Heart right ventricle (tissue), 16 donors: ENCODE data around the gene SPRR3. TPM values are rescaled to one million over a fixed set of nuclear protein-coding genes. Genes with fewer than 3 reads are reported as not detected.

Source experiments
- ATAC-seq, 8 donors: fragments of 200-7000 bp; cut with Tn5 transposase; one replicate each; pipeline ENCODE4 v1.9.1; 2020; ENCODE audit warnings: mild to moderate bottlenecking in 8 of 8, moderate library complexity in 8 of 8, moderate number of reproducible peaks in 1 of 8
- DNase-seq, 2 donors: peaks; one replicate each; pipeline ENCODE4 v3.0.0-alpha.2; 2020
- H3K27ac ChIP-seq, 10 donors: fragments of 200-600 bp; sonication (generic) in 2 of 10; one replicate each; pipeline versions ENCODE4 v1.5.0 to v1.8.0; 2020 to 2022; ENCODE audit warnings: mild to moderate bottlenecking in 3 of 10
- H3K27me3 ChIP-seq, 7 donors: fragments of 200-600 bp; one replicate each; pipeline ENCODE4 v1.8.0; 2021 to 2022; ENCODE audit warnings: mild to moderate bottlenecking in 2 of 7
- H3K36me3 ChIP-seq, 9 donors: fragments of 200-600 bp; sonication (generic) in 1 of 9; one replicate each; pipeline versions ENCODE4 v1.5.0 to v1.8.0; 2020 to 2022; ENCODE audit warnings: mild to moderate bottlenecking in 2 of 9
- H3K4me1 ChIP-seq, 9 donors: fragments of 200-600 bp; sonication (generic) in 1 of 9; one replicate each; pipeline versions ENCODE4 v1.5.0 to v1.8.0; 2020 to 2022; ENCODE audit warnings: mild to moderate bottlenecking in 4 of 9
- H3K4me3 ChIP-seq, 10 donors: fragments of 200-600 bp; sonication (generic) in 2 of 10; one replicate each; pipeline versions ENCODE4 v1.5.0 to v1.8.0; 2020 to 2022; ENCODE audit warnings: mild to moderate bottlenecking in 7 of 10, moderate library complexity in 2 of 10
- H3K9me3 ChIP-seq, 11 donors: fragments of 200-600 bp in 10 of 11; sonication (generic) in 2 of 11; one replicate each; pipeline versions ENCODE4 v1.5.0 to v1.8.0; 2013 to 2022; ENCODE audit warnings: mild to moderate bottlenecking in 2 of 11, control low read depth in 1 of 11, moderate library complexity in 1 of 11
- CTCF ChIP-seq, 9 donors: fragments of 200-600 bp; sonication (generic) in 2 of 9; IDR thresholded peaks; one replicate each; pipeline versions ENCODE4 v1.5.0 to v1.8.0; 2021 to 2022; ENCODE audit warnings: antibody characterized with exemption in 9 of 9, mild to moderate bottlenecking in 5 of 9, moderate library complexity in 1 of 9
- whole genome bisulfite sequencing, 2 donors: extraction: QIAGEN DNeasy Blood & Tissue Kit; methylation state at CpG; one replicate each; pipeline ENCODE4 v1.1.7; 2013; ENCODE audit warnings: inconsistent platforms in 1 of 2; 5-methylcytosine and 5-hydroxymethylcytosine counted together
- intact Hi-C, 10 donors: fragments of 100-400 bp; cut with DNase I; formaldehyde crosslinking; loops; one replicate each; pipeline versions ENCODE4 v1.11.1 to v1.14.2; 2022
- polyA plus RNA-seq, 2 donors: library from polyadenylated mRNA; stranded (reverse); fragments of 200-250 nt; gene quantifications; one replicate each; pipeline ENCODE4 v1.2.3, GENCODE V29; 2013
- total RNA-seq, 10 donors: library from RNA; stranded (reverse); fragmentation: NEBNext Ultra II Directional in 3 of 10; extraction: Animal tissue kit (Norgen Biotek cat#: 25700) in 3 of 10; gene quantifications; one replicate each; pipeline versions ENCODE4 v1.2.1 to v1.2.4, GENCODE V29; 2021 to 2023
- donor health status: Arrhythmogenic right ventricular cardiomyopathy.
- donor health status: ischemic (EF 13 %, LVEDD 7.1; RV severe dilation, severe dysfunction).
- donor health status: healthy with polysubstance abuse.
- donor health status: DM: no; HTN: yes; CAD: no.
- donor health status: DM: no; HTN: no; CAD: no.
- donor health status: ischemic (EF 25% LVEDD 6.9; RV normal size, moderate dysfunction).
- donor health status: ischemic (EF 25% LVEDD 5.7; RV mildly dilated, moderate dysfunction).
- donor health status: healthy.
- donor health status: DM: yes; HTN: yes; CAD: no.
- donor health status: Ischemic cardiomyopathy.
- donor health status: ischemic (EF 35%, LVEDD 5.7; RV mildly dilated, moderate dysfunction).
- donor health status: nonischemic (EF 11% LVEDD 7.7; RV severe dilation, severe dysfunction).
- donor health status: DM: yes; HTN: yes; CAD: no.
- donor health status: PGD.
- donor health status: ischemic (EF 29% LVEDD 5.4; RV normal size, mild dysfunction).
- donor health status: nonischemic (EF 23%, LVEDD 6.1; RV moderate dilation, normal function).

The SPRR3 gene
- total and polyA plus RNA-seq, 12 donors: 2.6 TPM; not detected in 11

- DNase-seq (no peak), ATAC-seq (no peak)
- Histone ChIP-seq H3K27me3 (peaks cover 0 to 11% (median 0%) of the 10 kb centered on the region in 7 donors), H3K4me3 (no peak within 1 kb of the TSS), H3K9me3 (peaks cover 0 to 3% (median 0%) of the 10 kb centered on the region in 11 donors), H3K36me3 (no peaks in the 10 kb centered on the region), H3K4me1 (no peaks in the 10 kb centered on the region), H3K27ac (no peak within 1 kb of the TSS)
- intact Hi-C loops: no loop called here
- WGBS, 2 donors: 56 to 59% methylated on average over 4 of the region's 4 CpGs
- no peak for TF ChIP-seq CTCF (IDR thresholded peaks at IDR 0.05)
Observed at GRCh38 chr1:153040950-153041631, 39.5 kb downstream of the SPRR3 start, which contains the start of gene SPRR2D. Gene SPRR2D, minus strand, starts transcription at chr1:153041120. Its CDS starts 774 bp downstream, at chr1:153040346.

- DNase-seq: no peak
Observed at GRCh38 chr1:153049211-153049610, 47.7 kb downstream of the SPRR3 start.

More at GRCh38 chr1:153049211-153049610, 47.7 kb downstream of the SPRR3 start:
- Histone ChIP-seq H3K4me1 (no peaks in the 10 kb centered on the region), H3K36me3 (no peaks in the 10 kb centered on the region), H3K9me3 (peaks cover 0 to 15% (median 5%) of the 10 kb centered on the region in 11 donors), H3K27ac (no peak overlapping the region), H3K4me3 (no peak overlapping the region), H3K27me3 (no peaks in the 10 kb centered on the region)
- no peak for ATAC-seq
- TF ChIP-seq CTCF (IDR thresholded peaks at IDR 0.05): no peak
- WGBS, 2 donors: 83 to 91% methylated on average over 2 of the region's 2 CpGs
- intact Hi-C loops: no loop called here

Other genes starting within 250 kb of the SPRR3 start
- gene KPRP, start 243.7 kb upstream of the SPRR3 start, total RNA-seq: not detected
- not detected for gene KPRP, start 243.7 kb upstream of the SPRR3 start, polyA plus RNA-seq
- not detected for gene LCE1F, start 226.6 kb upstream of the SPRR3 start, total RNA-seq
- gene LCE1F, start 226.6 kb upstream of the SPRR3 start, polyA plus RNA-seq: not detected
- not detected for gene LCE1E, start 215.5 kb upstream of the SPRR3 start, total RNA-seq
- not detected for gene LCE1E, start 215.5 kb upstream of the SPRR3 start, polyA plus RNA-seq
- not detected for gene LCE1D, start 205.0 kb upstream of the SPRR3 start, total RNA-seq
- gene LCE1D, start 205.0 kb upstream of the SPRR3 start, polyA plus RNA-seq: not detected
- gene LCE1C, start 195.1 kb upstream of the SPRR3 start, total RNA-seq: not detected
- gene LCE1C, start 195.1 kb upstream of the SPRR3 start, polyA plus RNA-seq: not detected
- gene LCE1B, start 189.8 kb upstream of the SPRR3 start, total RNA-seq: not detected
- gene LCE1B, start 189.8 kb upstream of the SPRR3 start, polyA plus RNA-seq: not detected
- gene LCE1A, start 174.3 kb upstream of the SPRR3 start, total RNA-seq: not detected
- not detected for gene LCE1A, start 174.3 kb upstream of the SPRR3 start, polyA plus RNA-seq
- not detected for gene LCE6A, start 158.9 kb upstream of the SPRR3 start, total RNA-seq
- not detected for gene LCE6A, start 158.9 kb upstream of the SPRR3 start, polyA plus RNA-seq
- not detected for gene LCE7A, start 141.8 kb upstream of the SPRR3 start, total RNA-seq
- not detected for gene LCE7A, start 141.8 kb upstream of the SPRR3 start, polyA plus RNA-seq
- not detected for gene SMCP, start 123.4 kb upstream of the SPRR3 start, total RNA-seq
- not detected for gene SMCP, start 123.4 kb upstream of the SPRR3 start, polyA plus RNA-seq
- gene IVL, start 93.2 kb upstream of the SPRR3 start, total RNA-seq: not detected
- under 1 TPM in 1 of 2 donors, not detected in 1; 0.06 TPM for gene IVL, start 93.2 kb upstream of the SPRR3 start, polyA plus RNA-seq
- not detected for gene SPRR5, start 54.5 kb upstream of the SPRR3 start, total RNA-seq
- not detected for gene SPRR5, start 54.5 kb upstream of the SPRR3 start, polyA plus RNA-seq
- gene SPRR4, start 31.1 kb upstream of the SPRR3 start, total RNA-seq: not detected
- gene SPRR4, start 31.1 kb upstream of the SPRR3 start, polyA plus RNA-seq: not detected
- gene SPRR1A, start 17.7 kb upstream of the SPRR3 start, total RNA-seq: not detected
- not detected for gene SPRR1A, start 17.7 kb upstream of the SPRR3 start, polyA plus RNA-seq
- gene SPRR1B, start 29.5 kb downstream of the SPRR3 start, total RNA-seq: not detected
- gene SPRR1B, start 29.5 kb downstream of the SPRR3 start, polyA plus RNA-seq: under 1 TPM in 1 of 2 donors, not detected in 1; 0.30 TPM
- not detected for gene SPRR2D, start 39.4 kb downstream of the SPRR3 start, total RNA-seq
- gene SPRR2D, start 39.4 kb downstream of the SPRR3 start, polyA plus RNA-seq: under 1 TPM in 1 of 2 donors, not detected in 1; 0.14 TPM
- gene SPRR2A, start 55.8 kb downstream of the SPRR3 start, total RNA-seq: not detected
- gene SPRR2A, start 55.8 kb downstream of the SPRR3 start, polyA plus RNA-seq: under 1 TPM in 1 of 2 donors, not detected in 1; 0.35 TPM
- gene SPRR2B, start 69.9 kb downstream of the SPRR3 start, total RNA-seq: not detected
- gene SPRR2B, start 69.9 kb downstream of the SPRR3 start, polyA plus RNA-seq: not detected
- not detected for gene SPRR2E, start 92.8 kb downstream of the SPRR3 start, total RNA-seq
- under 1 TPM in 1 of 2 donors, not detected in 1; 0.22 TPM for gene SPRR2E, start 92.8 kb downstream of the SPRR3 start, polyA plus RNA-seq
- not detected for gene SPRR2F, start 111.8 kb downstream of the SPRR3 start, total RNA-seq
- gene SPRR2F, start 111.8 kb downstream of the SPRR3 start, polyA plus RNA-seq: not detected
- not detected for gene SPRR2G, start 149.1 kb downstream of the SPRR3 start, total RNA-seq
- not detected for gene SPRR2G, start 149.1 kb downstream of the SPRR3 start, polyA plus RNA-seq
- not detected for gene LELP1, start 201.7 kb downstream of the SPRR3 start, total RNA-seq
- not detected for gene LELP1, start 201.7 kb downstream of the SPRR3 start, polyA plus RNA-seq
- not detected for gene PRR9, start 215.8 kb downstream of the SPRR3 start, total RNA-seq
- gene PRR9, start 215.8 kb downstream of the SPRR3 start, polyA plus RNA-seq: not detected